22Rv1 (cell line): Measurements from ENCODE around the gene PPIH.

Experiments
- H3K27ac ChIP-seq: fragments of 450-650 bp; 2 replicates; pipeline ENCODE4 v1.5.1; 2017
- CTCF ChIP-seq: fragments of 450-650 bp; IDR thresholded peaks from 2 replicates; pipeline ENCODE4 v1.5.1; 2017; ENCODE audit warnings: mild to moderate bottlenecking
- ZFX ChIP-seq: fragments of 450-650 bp; IDR thresholded peaks from 2 replicates; pipeline ENCODE4 v1.6.1; 2017; ENCODE audit warnings: antibody characterized with exemption, borderline replicate concordance

The PPIH gene

GRCh38 chr1:42657201-42657600 is 1.0 kb upstream of the PPIH start:
- peak overlapping the region; percentile 87 for H3K27ac ChIP-seq
- TF ChIP-seq CTCF, result no peak
- TF ChIP-seq ZFX, result no peak

DNA sequence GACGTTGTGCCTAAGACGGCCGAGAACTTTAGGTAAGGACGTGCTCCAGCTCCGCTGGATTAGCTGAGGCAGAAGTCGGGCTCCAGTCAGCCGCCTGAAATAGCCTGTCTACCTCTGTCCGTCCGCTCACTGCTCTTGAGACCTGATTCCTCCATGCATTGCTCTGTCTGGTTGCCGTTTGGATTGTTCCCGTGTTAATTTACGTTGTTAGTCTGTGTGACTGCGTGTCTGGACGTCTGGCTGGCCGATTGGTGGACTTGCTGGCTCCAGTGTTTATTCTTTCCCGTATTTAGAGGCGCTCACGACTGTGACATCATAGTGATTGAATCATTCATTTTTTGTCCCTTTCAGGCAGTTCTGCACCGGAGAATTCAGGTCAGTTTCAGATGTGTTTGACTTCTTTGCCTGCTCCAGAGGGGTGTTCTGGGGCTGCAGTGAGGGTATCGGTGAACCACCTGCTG is 684 bp downstream of the PPIH start:
- TF ChIP-seq CTCF, result no peak
- TF ChIP-seq ZFX, result no peak
- H3K27ac ChIP-seq, result peak overlapping the region; percentile 87

DNA sequence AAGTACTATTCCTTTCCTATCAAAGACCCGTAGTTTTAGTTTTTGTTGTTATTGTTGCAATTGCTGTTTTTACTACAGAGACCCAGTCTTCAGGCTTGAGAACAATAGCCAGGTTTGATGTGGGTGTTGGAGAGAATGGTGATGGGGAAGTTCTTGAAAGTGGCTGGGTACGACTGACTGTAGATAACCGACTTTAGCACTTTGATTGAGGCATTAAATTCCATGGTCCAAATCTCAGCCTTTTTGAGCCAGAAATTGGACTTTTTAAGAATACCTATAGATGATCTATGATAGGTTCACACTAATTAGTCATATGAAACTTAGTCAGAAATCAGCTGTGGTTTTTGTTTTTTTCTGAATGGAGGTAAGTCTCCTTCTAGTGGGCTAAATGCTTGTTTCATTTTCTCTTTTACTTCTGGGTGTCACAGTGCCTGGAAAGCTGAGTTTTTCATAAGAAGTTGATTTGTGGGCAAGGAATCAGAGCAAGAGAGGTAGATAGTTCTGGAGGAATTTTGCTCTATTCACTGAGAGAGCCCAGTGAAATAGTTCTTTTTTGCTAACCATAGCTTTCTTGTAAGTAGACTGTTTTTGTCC is 2.8 kb downstream of the PPIH start:
- no peak overlapping the region for H3K27ac ChIP-seq
- TF ChIP-seq ZFX (no peak), CTCF (no peak)

DNA sequence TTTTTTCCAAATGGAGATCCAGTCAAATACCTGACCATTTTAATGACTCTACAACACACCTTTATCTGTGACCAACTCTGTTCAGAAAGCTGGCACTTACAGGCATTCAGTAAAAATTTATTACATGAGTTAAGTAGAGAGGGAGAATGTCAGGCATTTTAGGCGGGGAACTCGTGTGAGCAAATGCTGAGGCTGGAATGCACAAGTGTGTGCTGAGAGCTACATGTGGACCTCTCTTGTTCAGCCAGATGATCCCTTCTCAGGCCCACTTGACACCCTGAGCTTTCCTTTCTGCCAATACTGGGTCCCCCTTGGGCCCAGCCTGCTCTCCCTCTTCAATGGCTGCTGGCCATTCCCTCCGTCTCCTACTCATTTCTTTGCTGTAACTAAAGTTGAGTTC is 11.7 kb downstream of the PPIH start:
- no peak overlapping the region for H3K27ac ChIP-seq
- TF ChIP-seq ZFX (no peak), CTCF (no peak)

DNA sequence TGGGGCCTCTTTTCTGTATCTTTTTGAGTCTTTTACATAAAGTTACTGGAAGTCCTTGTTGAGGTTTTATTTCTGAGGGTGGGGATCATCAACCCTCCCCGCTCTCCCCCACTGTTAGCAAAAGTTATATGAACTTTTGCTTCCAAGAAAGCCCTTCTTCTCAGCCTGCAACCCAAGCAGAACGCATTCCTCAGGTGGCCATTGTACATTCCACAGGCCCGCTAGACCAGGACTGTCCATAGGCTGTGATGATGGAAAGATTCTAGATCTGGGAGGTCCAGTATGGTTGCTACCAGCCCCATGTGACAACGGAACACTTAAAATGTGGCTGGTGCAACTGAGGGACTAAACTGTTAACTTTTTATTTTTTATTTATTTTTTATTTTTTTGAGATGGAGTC is 12.2 kb downstream of the PPIH start:
- TF ChIP-seq CTCF (no peak), ZFX (no peak)
- no peak overlapping the region for H3K27ac ChIP-seq

DNA sequence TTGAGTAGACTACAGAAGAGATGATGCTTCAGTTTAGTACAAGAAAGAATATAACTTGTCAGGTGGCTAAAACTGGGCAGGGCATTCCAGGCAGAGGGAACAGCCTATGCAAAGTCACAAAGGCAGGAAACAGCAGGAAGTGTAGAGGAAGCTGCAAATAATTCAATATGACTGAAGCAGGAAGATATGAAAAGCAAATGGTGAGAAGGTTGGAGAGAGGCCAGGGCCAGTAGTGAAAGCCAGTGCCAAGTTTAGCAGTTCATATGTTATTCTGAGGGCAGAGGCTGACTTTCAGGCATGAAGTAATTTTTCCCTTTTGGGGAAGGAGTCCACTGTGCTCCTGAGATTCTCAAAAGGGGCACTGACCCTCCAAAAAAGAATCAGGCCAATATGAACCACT is 16.0 kb downstream of the PPIH start:
- no peak overlapping the region for H3K27ac ChIP-seq
- no peak for TF ChIP-seq CTCF
- TF ChIP-seq ZFX, result no peak

- TF ChIP-seq ZFX (no peak), CTCF (no peak)
- no peak overlapping the region for H3K27ac ChIP-seq
Measured at GRCh38 chr1:42674682-42675081, 16.5 kb downstream of the PPIH start.
